B cell (primary cell): ENCODE data around the gene PHACTR1.

ENCODE experiments used
- EZH2 ChIP-seq: IDR thresholded peaks from 2 replicates; pipeline ENCODE4 v1.6.1; 2012; ENCODE audit warnings: borderline replicate concordance, low read depth, mild to moderate bottlenecking, moderate library complexity, low read length; ENCODE audit not compliant: insufficient read depth, poor library complexity, severe bottlenecking
- TF ChIP-seq, protein P1 (sequence below): fragments of 200-600 bp; IDR thresholded peaks from one replicate; pipeline ENCODE4 v1.8.0; 2022; ENCODE audit warnings: antibody characterized with exemption, mild to moderate bottlenecking

DNA sequence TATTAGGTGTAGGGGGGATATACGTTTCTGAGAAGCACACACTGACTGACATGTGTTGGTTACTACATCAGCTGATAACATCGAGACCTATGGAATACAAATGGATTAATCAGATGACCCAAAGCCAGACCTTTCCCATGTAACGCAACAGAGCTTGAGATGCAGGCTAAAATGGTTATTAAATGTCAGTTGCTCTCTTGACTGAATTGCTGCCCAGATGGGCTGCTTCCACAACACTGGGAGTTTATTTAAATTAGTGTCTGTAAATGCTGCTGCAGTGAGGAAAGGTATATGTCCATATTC is 298.8 kb downstream of the PHACTR1 start:
- TF ChIP-seq, protein P1, sequence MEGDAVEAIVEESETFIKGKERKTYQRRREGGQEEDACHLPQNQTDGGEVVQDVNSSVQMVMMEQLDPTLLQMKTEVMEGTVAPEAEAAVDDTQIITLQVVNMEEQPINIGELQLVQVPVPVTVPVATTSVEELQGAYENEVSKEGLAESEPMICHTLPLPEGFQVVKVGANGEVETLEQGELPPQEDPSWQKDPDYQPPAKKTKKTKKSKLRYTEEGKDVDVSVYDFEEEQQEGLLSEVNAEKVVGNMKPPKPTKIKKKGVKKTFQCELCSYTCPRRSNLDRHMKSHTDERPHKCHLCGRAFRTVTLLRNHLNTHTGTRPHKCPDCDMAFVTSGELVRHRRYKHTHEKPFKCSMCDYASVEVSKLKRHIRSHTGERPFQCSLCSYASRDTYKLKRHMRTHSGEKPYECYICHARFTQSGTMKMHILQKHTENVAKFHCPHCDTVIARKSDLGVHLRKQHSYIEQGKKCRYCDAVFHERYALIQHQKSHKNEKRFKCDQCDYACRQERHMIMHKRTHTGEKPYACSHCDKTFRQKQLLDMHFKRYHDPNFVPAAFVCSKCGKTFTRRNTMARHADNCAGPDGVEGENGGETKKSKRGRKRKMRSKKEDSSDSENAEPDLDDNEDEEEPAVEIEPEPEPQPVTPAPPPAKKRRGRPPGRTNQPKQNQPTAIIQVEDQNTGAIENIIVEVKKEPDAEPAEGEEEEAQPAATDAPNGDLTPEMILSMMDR: no peak
- TF ChIP-seq EZH2: no peak
